Karpas-422 (cell line): Measurements from ENCODE around the gene GPR119. TPM values are rescaled to one million over a fixed set of nuclear protein-coding genes. Genes with fewer than 3 reads are reported as not detected.

Source experiments
- total RNA-seq: library from RNA; depleted of rRNA; stranded (reverse); fragments of >200 nt; shearing (Covaris generic); gene quantifications from 2 replicates; pipeline ENCODE4 v1.2.3, GENCODE V29; 2014; ENCODE audit warnings: low replicate concordance; rRNA removed

GPR119 gene
- total RNA-seq, 1 experiment from 2014 or later, result not detected

Other genes starting within 250 kb of the GPR119 start
- gene AIFM1, start 219.8 kb downstream of the GPR119 start, total RNA-seq, result 25.8 and 37.4 TPM in 2 replicates
- 10.3 and 25.8 TPM in 2 replicates for gene RAB33A, start 213.7 kb downstream of the GPR119 start, total RNA-seq
- 8.4 and 29.6 TPM in 2 replicates for gene ZNF280C, start 116.8 kb downstream of the GPR119 start, total RNA-seq
- gene SLC25A14, start 45.8 kb downstream of the GPR119 start, total RNA-seq, result 18.3 and 20.8 TPM in 2 replicates
- 16.0 and 30.0 TPM in 2 replicates for gene RBMX2, start 16.3 kb upstream of the GPR119 start, total RNA-seq